Motor neuron (in vitro differentiated cells): ENCODE measurements around the gene MME. TPM values are rescaled to one million over a fixed set of nuclear protein-coding genes. Genes with fewer than 3 reads are reported as not detected.

Source experiments
- ATAC-seq, 8 experiments: fragments of 200-7000 bp; cut with Tn5 transposase; replicated peaks in 6 of 8; 2 replicates each; pipeline ENCODE4 v1.8.0; 2021; ENCODE audit warnings: mild to moderate bottlenecking in 8 of 8, moderate library complexity in 8 of 8
- H3K27ac ChIP-seq, 2 donors: fragments of 250-450 bp; sonication (Bioruptor Pico); 2 replicates each; pipeline ENCODE4 v1.9.0; 2021; ENCODE audit warnings: antibody characterized with exemption in 2 of 2, mild to moderate bottlenecking in 2 of 2, moderate library complexity in 1 of 2
- H3K4me1 ChIP-seq, 2 donors: fragments of 250-450 bp; sonication (Bioruptor Pico); replicated peaks in 1 of 2; 2 replicates each; pipeline ENCODE4 v1.6.1; 2021; ENCODE audit warnings: antibody characterized with exemption in 2 of 2, mild to moderate bottlenecking in 2 of 2, moderate library complexity in 1 of 2
- H3K4me3 ChIP-seq, 5 donors: fragments of 250-450 bp; sonication (Bioruptor Pico); 2 replicates each; pipeline ENCODE4 v1.9.0; 2021; ENCODE audit warnings: antibody characterized with exemption in 5 of 5, mild to moderate bottlenecking in 5 of 5, moderate library complexity in 4 of 5
- WGBS, 10 experiments: fragments of 450-650 bp; shearing (Covaris generic); methylation state at CpG; one replicate each; pipeline ENCODE4 v1.0.0; 2022; 5-methylcytosine and 5-hydroxymethylcytosine counted together
- in situ Hi-C, 9 experiments: fragments of 400-800 bp; cut with MboI; loops; one replicate each; pipeline ENCODE4 v1.15.0; 2021; ENCODE audit warnings: low sequenced_read_pairs in 9 of 9, low pct_unique_long_range_greater_than_20kb in 2 of 9; ENCODE audit not compliant: unreplicated experiment in 9 of 9
- total RNA-seq, 8 experiments: library from RNA; unstranded; fragments of 300-600 nt; gene quantifications; 2 replicates each; pipeline versions ENCODE4 v1.2.3 to v1.2.4, GENCODE V29; 2022

MME gene
- total RNA-seq, 8 experiments from 2014 or later: 0.49 to 47.3 (median 1.2) TPM

DNA sequence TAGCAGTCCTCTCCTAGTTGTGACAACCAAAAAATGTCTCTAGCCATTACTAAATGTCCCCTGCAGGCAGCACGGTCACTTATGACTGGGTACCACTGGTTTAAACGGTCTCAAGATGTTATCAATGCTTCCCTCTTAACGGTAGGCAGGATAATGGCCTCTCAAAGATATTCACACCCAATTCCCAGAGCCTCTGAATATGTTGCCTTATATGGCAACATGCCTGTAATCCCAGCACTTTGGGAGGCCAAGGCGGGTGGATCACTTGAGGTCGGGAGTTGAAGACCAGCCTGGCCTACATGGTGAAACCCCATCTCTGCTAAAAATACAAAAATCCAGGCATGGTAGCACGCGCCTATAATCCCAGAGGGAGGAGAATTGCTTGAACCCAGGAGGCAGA, 9.4 kb downstream of the MME start:
- H3K4me1 ChIP-seq: no peaks in the 10 kb centered on the region
- WGBS, 10 experiments: 60 to 100% (median 90%) methylated on average over 1 to 5 of the region's 7 CpGs; no CpG with 5 or more reads in 4 of the 10 experiments
- H3K4me3 ChIP-seq: no peak overlapping the region
- no peak overlapping the region for H3K27ac ChIP-seq
- in situ Hi-C loops: loop anchor here in 1 of 9 experiments (25.0 kb wide), 2 partner anchors 223 to 327 kb away; no protein-coding TSS in a partner anchor
- no peak for ATAC-seq

DNA sequence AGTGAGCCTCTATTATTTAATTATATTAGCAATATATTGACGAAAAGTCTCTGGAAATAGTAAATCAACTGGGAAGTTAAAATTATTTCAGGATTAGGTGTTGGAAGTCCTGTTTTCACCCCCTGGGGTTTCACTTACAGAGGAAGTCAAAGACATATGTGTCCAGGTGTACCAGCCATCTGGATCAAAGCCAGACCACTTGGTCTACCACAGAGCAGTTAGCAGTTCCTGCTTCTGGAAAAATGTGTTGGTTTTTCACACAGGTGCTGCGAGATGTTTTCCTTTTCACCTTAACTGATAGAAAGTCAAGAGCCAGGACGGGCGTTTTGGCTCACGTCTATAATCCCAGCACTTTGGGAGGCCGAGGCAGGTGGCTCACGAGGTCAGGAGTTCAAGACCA, 13.1 kb downstream of the MME start:
- in situ Hi-C loops: loop anchor here in 1 of 9 experiments (25.0 kb wide), 2 partner anchors 219 to 331 kb away; no protein-coding TSS in a partner anchor
- 78 to 100% (median 96%) methylated on average over 1 to 7 of the region's 7 CpGs; no CpG with 5 or more reads in 2 of the 10 experiments for WGBS, 10 experiments
- no peak for ATAC-seq
- Histone ChIP-seq H3K27ac (no peak overlapping the region), H3K4me3 (no peak overlapping the region), H3K4me1 (no peaks in the 10 kb centered on the region)

DNA sequence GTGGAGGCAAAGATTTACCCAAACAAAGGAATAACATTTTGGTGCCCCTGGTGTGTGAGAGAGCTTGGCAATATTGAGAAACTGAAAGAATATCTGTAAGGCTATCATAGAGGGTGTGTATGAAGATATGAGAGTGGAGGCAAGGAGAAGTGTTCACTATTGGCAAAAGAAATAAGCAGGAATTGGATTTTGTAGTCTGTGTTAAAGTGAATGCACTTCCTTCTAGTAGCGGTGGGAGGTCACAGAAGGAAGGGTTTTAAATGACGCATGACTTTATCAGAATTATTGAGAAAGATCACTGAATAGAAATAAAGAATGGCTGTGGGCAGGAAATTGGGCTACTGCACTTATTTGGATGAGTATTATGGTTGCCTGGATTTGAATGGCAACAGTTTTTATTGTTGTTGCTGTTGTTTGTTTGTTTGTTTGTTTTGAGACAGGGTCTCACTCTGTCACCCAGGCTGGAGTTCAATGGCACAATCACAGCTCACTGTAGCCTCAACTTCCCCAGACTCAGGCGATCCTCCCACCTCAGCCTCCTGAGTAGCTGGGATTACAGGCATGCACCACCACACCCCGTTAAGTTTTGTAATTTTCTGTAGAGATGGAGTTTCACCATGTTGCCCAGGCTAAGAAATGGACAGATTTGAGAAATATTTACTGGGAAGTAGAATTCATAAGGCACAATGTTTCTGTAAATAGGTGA, 16.3 kb downstream of the MME start:
- in situ Hi-C loops: loop anchor here in 1 of 9 experiments (25.0 kb wide), 2 partner anchors 216 to 334 kb away; no protein-coding TSS in a partner anchor
- no peak for ATAC-seq
- Histone ChIP-seq H3K4me1 (no peaks in the 10 kb centered on the region), H3K4me3 (no peak overlapping the region), H3K27ac (no peak overlapping the region)
- 80 to 100% (median 94%) methylated on average over 1 to 4 of the region's 4 CpGs; no CpG with 5 or more reads in 2 of the 10 experiments for WGBS, 10 experiments

DNA sequence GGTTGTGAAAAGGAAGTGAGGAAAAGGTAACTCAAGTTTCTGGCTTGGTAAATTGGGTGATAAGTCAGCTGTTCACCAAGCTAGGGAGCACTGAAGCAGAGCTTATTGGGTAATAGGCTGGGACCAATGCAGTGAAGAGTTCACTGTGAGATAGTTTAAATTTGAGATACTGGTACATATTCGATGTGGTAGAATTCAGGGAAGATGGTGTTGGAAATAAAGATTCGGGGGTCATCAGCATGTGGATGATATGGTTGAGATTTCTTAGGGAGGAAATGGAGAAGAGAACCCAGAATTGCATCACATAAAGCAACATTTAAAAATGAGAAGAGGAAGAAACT, 16.9 kb downstream of the MME start:
- in situ Hi-C loops: loop anchor here in 1 of 9 experiments (25.0 kb wide), 2 partner anchors 215 to 335 kb away; no protein-coding TSS in a partner anchor
- WGBS, 10 experiments: 79 to 92% (median 91%) methylated on average over 2 of the region's 2 CpGs; no CpG with 5 or more reads in 3 of the 10 experiments
- ATAC-seq: no peak
- H3K4me3 ChIP-seq: no peak overlapping the region
- no peaks in the 10 kb centered on the region for H3K4me1 ChIP-seq
- H3K27ac ChIP-seq: no peak overlapping the region

GRCh38 chr3:155101398-155101797, 21.3 kb downstream of the MME start:
- 14 to 68% (median 57%) methylated on average over 1 to 2 of the region's 2 CpGs; no CpG with 5 or more reads in 5 of the 10 experiments for WGBS, 10 experiments
- peaks cover 0 to 2% of the 10 kb centered on the region in 2 donors for H3K4me1 ChIP-seq
- in situ Hi-C loops: no loop called here
- no peak overlapping the region for H3K27ac ChIP-seq
- no peak overlapping the region for H3K4me3 ChIP-seq
- ATAC-seq: peak in 1 of 8 experiments; percentile 38

DNA sequence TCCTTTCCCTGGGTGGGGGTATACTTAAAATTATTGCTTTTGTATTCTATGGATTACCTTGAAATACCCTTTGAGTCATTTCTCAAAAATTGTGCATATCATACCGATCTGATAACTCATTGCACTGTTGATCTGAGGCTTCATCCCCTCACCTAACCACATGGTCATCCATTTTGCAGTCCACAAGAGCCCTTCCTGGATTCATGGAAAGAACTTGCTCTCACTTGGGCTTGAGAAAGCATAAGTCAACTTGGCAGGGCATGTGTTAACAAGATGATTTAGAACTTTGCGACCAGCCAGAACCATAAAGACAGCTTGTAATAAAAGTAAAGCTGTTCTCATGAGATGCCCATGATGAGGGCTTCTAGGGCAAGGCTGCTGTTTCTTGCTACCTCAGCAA, 22.2 kb downstream of the MME start:
- in situ Hi-C loops: no loop called here
- Histone ChIP-seq H3K27ac (no peak overlapping the region), H3K4me3 (no peak overlapping the region), H3K4me1 (peaks cover 0 to 3% of the 10 kb centered on the region in 2 donors)
- ATAC-seq: no peak
- 50 to 100% (median 77%) methylated on average over 1 to 2 of the region's 2 CpGs; no CpG with 5 or more reads in 2 of the 10 experiments for WGBS, 10 experiments

- peak in 3 of 8 experiments; percentile 52 to 77 (median 53) for ATAC-seq
- WGBS, 10 experiments: 22 to 100% (median 80%) methylated on average over 1 to 2 of the region's 2 CpGs; no CpG with 5 or more reads in 1 of the 10 experiments
- H3K4me1 ChIP-seq: peaks cover 0 to 3% of the 10 kb centered on the region in 2 donors
- in situ Hi-C loops: no loop called here
- no peak overlapping the region for H3K4me3 ChIP-seq
- no peak overlapping the region for H3K27ac ChIP-seq
Observed at GRCh38 chr3:155103686-155104085, 23.6 kb downstream of the MME start.

DNA sequence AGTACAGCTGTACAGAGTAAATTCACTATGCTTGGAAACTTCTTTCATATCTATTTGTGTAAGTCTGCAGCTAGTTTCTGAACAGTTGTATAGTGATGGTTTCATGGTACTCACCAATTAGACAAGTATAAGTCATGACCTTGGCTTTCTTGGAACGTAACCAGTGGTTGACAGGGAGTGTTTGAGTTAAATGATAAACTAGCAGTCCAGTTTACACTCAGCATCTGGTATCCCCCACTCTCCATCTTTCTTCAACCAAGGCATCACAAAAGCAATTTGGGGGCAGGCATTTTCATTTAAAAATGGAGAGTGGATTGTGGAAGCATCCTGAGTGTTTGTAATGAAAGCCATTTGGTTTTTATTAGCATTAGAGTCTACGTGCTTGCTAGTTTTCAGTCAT, 26.0 kb downstream of the MME start:
- 33 to 69% (median 49%) methylated on average over 1 to 2 of the region's 2 CpGs; no CpG with 5 or more reads in 3 of the 10 experiments for WGBS, 10 experiments
- Histone ChIP-seq H3K27ac (no peak overlapping the region), H3K4me1 (peaks cover 0 to 3% of the 10 kb centered on the region in 2 donors), H3K4me3 (no peak overlapping the region)
- no peak for ATAC-seq
- in situ Hi-C loops: no loop called here

DNA sequence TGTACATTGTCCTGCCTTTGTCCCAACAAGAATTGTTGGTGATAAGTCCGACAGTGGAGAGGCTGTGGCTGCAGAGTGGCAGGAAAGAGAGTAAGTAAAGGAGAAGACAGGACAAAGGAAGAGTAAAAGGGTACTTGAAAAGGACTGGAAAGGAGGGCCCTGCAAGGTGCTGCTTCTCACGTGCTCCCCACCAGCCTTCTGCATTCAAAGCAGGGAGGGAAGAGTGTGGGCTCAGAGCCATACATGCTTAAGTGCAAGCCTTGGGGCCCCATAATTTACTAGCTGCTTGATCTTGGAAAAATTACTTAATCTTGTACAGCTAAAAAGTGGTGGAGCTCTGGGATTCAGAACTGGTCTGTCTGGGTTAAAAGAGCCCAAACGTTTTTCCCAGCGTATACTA, 29.9 kb downstream of the MME start:
- H3K27ac ChIP-seq: no peak overlapping the region
- H3K4me3 ChIP-seq: no peak overlapping the region
- H3K4me1 ChIP-seq: peaks cover 0 to 3% of the 10 kb centered on the region in 2 donors
- in situ Hi-C loops: no loop called here
- 60 to 83% (median 67%) methylated on average over 1 to 4 of the region's 4 CpGs; no CpG with 5 or more reads in 3 of the 10 experiments for WGBS, 10 experiments
- ATAC-seq: peak in 3 of 8 experiments; percentile 39 to 53 (median 45)

- ATAC-seq: no peak
- H3K4me1 ChIP-seq: peaks cover 0 to 2% of the 10 kb centered on the region in 2 donors
- no peak overlapping the region for H3K4me3 ChIP-seq
- H3K27ac ChIP-seq: no peak overlapping the region
- in situ Hi-C loops: no loop called here
- 60 to 98% (median 86%) methylated on average over 1 to 11 of the region's 11 CpGs for WGBS, 10 experiments
Observed at GRCh38 chr3:155110996-155111901, 31.1 kb downstream of the MME start.

GRCh38 chr3:155111971-155112370, 31.9 kb downstream of the MME start:
- Histone ChIP-seq H3K4me3 (no peak overlapping the region), H3K27ac (no peak overlapping the region), H3K4me1 (no peaks in the 10 kb centered on the region)
- WGBS, 10 experiments: 50 to 93% (median 71%) methylated on average over 2 to 4 of the region's 4 CpGs
- no peak for ATAC-seq
- in situ Hi-C loops: no loop called here

DNA sequence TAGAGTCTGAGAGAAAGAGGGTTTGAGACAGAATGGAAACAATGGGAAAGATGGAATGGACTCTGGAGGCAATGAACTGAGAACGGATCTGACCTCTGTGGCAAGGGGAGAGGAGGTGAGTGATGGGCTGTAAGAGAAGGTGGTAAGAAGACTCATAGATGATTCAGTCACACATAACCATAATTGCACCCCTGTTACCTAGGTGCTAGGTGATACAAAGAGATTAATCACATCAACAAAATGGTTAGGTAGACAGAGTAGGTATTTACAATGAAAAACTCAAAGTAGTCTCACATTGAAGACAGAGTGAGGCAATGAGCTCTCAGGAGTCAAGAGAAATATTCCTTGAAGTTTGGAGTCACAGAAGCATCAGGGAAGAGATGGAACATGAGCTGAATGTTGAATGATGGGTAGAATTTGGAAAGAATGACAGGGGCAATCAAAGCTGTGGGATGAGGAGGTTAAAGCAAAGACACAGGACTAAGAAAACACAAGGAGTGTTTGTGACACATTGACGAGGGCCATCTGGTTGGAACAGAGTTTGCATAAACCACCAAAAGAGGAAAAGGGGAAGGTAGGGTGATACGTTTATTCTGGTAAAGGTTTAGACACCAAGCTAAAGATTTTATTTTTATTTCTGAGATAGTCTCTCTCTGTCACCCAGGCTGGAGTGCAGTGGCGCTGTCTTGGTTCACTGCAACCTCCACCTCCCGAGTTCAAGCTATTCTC, 32.7 kb downstream of the MME start:
- H3K27ac ChIP-seq: no peak overlapping the region
- in situ Hi-C loops: no loop called here

More for the DNA sequence above, 32.7 kb downstream of the MME start:
- Histone ChIP-seq H3K4me3 (no peak overlapping the region), H3K4me1 (no peaks in the 10 kb centered on the region)
- ATAC-seq: no peak
- 70 to 100% (median 80%) methylated on average over 2 to 3 of the region's 5 CpGs; no CpG with 5 or more reads in 1 of the 10 experiments for WGBS, 10 experiments
